ENCODE measurements around the gene MNX1. TPM values are rescaled to one million over a fixed set of nuclear protein-coding genes. Genes with fewer than 3 reads are reported as not detected.

MNX1 gene
- total and polyA plus RNA-seq, 5 donors from 2014 or later, result 0.67 TPM; not detected in 4

GRCh38 chr7:157017149-157017548 lies 6.7 kb upstream of the MNX1 start:
- no peak overlapping the region for H3K27ac Mint-ChIP-seq
- peaks cover 77% of the 10 kb centered on the region for H3K27me3 Mint-ChIP-seq
- Histone ChIP-seq H3K36me3 (ENCODE audit: control insufficient read depth, insufficient read depth, low read length) (no peaks in the 10 kb centered on the region), H3K9me3 (ENCODE audit: control insufficient read depth in 2 of 2, low read length in 2 of 2) (no peaks in the 10 kb centered on the region), H3K4me1 (ENCODE audit: control insufficient read depth, insufficient read depth, low read length, poor library complexity, severe bottlenecking) (peaks cover 15% of the 10 kb centered on the region), H3K27ac (ENCODE audit: insufficient read depth, low read length, poor library complexity, severe bottlenecking) (no peak overlapping the region), H3K4me3 (ENCODE audit: low read depth, low read length) (no peak overlapping the region), H3K27me3 (ENCODE audit: control insufficient read depth, insufficient read depth, low read length) (peaks cover 25% of the 10 kb centered on the region)
- peaks cover 0 to 27% (median 16%) of the 10 kb centered on the region in 4 donors for H3K4me1 Mint-ChIP-seq
- DNase-seq (no peak), ATAC-seq (ENCODE audit: low read depth in 2 of 2) (no peak)
- H3K36me3 Mint-ChIP-seq, result no peaks in the 10 kb centered on the region
- peak overlapping the region in 1 of 4 donors; percentile 10 for H3K4me3 Mint-ChIP-seq
- peaks cover 0 to 2% (median 0%) of the 10 kb centered on the region in 7 donors for H3K9me3 Mint-ChIP-seq

- no peak overlapping the region for H3K27ac Mint-ChIP-seq
Measured at GRCh38 chr7:157016352-157017041, 6.0 kb upstream of the MNX1 start.

GRCh38 chr7:157016024-157016351 lies 5.5 kb upstream of the MNX1 start:
- ATAC-seq (ENCODE audit: low read depth in 2 of 2) (no peak), DNase-seq (no peak)
- Histone ChIP-seq H3K4me3 (ENCODE audit: low read depth, low read length) (no peak overlapping the region), H3K36me3 (ENCODE audit: control insufficient read depth, insufficient read depth, low read length) (no peaks in the 10 kb centered on the region), H3K4me1 (ENCODE audit: control insufficient read depth, insufficient read depth, low read length, poor library complexity, severe bottlenecking) (peaks cover 19% of the 10 kb centered on the region), H3K9me3 (ENCODE audit: control insufficient read depth in 2 of 2, low read length in 2 of 2) (no peaks in the 10 kb centered on the region), H3K27me3 (ENCODE audit: control insufficient read depth, insufficient read depth, low read length) (peaks cover 31% of the 10 kb centered on the region), H3K27ac (ENCODE audit: insufficient read depth, low read length, poor library complexity, severe bottlenecking) (no peak overlapping the region)
- Mint-ChIP-seq H3K27ac (no peak overlapping the region), H3K36me3 (no peaks in the 10 kb centered on the region), H3K27me3 (peaks cover 86% of the 10 kb centered on the region), H3K4me1 (peaks cover 0 to 33% (median 24%) of the 10 kb centered on the region in 4 donors), H3K9me3 (peaks cover 0 to 2% (median 0%) of the 10 kb centered on the region in 7 donors), H3K4me3 (peak overlapping the region in 1 of 4 donors; percentile 29)

More at GRCh38 chr7:157016352-157017041, 6.0 kb upstream of the MNX1 start:
- Histone ChIP-seq H3K27me3 (ENCODE audit: control insufficient read depth, insufficient read depth, low read length) (peaks cover 31% of the 10 kb centered on the region), H3K27ac (ENCODE audit: insufficient read depth, low read length, poor library complexity, severe bottlenecking) (no peak overlapping the region), H3K4me1 (ENCODE audit: control insufficient read depth, insufficient read depth, low read length, poor library complexity, severe bottlenecking) (peaks cover 14% of the 10 kb centered on the region), H3K9me3 (ENCODE audit: control insufficient read depth in 2 of 2, low read length in 2 of 2) (no peaks in the 10 kb centered on the region), H3K36me3 (ENCODE audit: control insufficient read depth, insufficient read depth, low read length) (no peaks in the 10 kb centered on the region), H3K4me3 (ENCODE audit: low read depth, low read length) (no peak overlapping the region)
- ATAC-seq (ENCODE audit: low read depth in 2 of 2) (no peak), DNase-seq (no peak)
- Mint-ChIP-seq H3K9me3 (peaks cover 0 to 2% (median 0%) of the 10 kb centered on the region in 7 donors), H3K4me3 (peak overlapping the region in 1 of 4 donors; percentile 29), H3K4me1 (peaks cover 0 to 31% (median 21%) of the 10 kb centered on the region in 4 donors), H3K27me3 (peaks cover 81% of the 10 kb centered on the region), H3K36me3 (no peaks in the 10 kb centered on the region)

GRCh38 chr7:157014635-157015555 lies 4.4 kb upstream of the MNX1 start:
- no peak for ATAC-seq (ENCODE audit: low read depth in 2 of 2)
- no peaks in the 10 kb centered on the region for H3K36me3 ChIP-seq (ENCODE audit: control insufficient read depth, insufficient read depth, low read length)
- H3K4me1 ChIP-seq (ENCODE audit: control insufficient read depth, insufficient read depth, low read length, poor library complexity, severe bottlenecking), result peaks cover 22% of the 10 kb centered on the region
- peaks cover 79% of the 10 kb centered on the region for H3K27me3 Mint-ChIP-seq
- DNase-seq, result no peak
- H3K4me1 Mint-ChIP-seq, result peaks cover 0 to 28% (median 22%) of the 10 kb centered on the region in 4 donors
- no peaks in the 10 kb centered on the region for H3K36me3 Mint-ChIP-seq
- no peak overlapping the region for H3K27ac ChIP-seq (ENCODE audit: insufficient read depth, low read length, poor library complexity, severe bottlenecking)
- no peak overlapping the region for H3K4me3 ChIP-seq (ENCODE audit: low read depth, low read length)
- H3K9me3 ChIP-seq (ENCODE audit: control insufficient read depth in 2 of 2, low read length in 2 of 2), result no peaks in the 10 kb centered on the region
- H3K9me3 Mint-ChIP-seq, result peaks cover 0 to 2% (median 0%) of the 10 kb centered on the region in 7 donors
- no peak overlapping the region for H3K27ac Mint-ChIP-seq
- H3K4me3 Mint-ChIP-seq, result no peak overlapping the region
- H3K27me3 ChIP-seq (ENCODE audit: control insufficient read depth, insufficient read depth, low read length), result peaks cover 31% of the 10 kb centered on the region

GRCh38 chr7:157013602-157014549 lies 3.4 kb upstream of the MNX1 start:
- no peak for DNase-seq
- H3K4me3 ChIP-seq (ENCODE audit: low read depth, low read length), result no peak overlapping the region
- peaks cover 19% of the 10 kb centered on the region for H3K4me1 ChIP-seq (ENCODE audit: control insufficient read depth, insufficient read depth, low read length, poor library complexity, severe bottlenecking)
- Mint-ChIP-seq H3K36me3 (no peaks in the 10 kb centered on the region), H3K27ac (no peak overlapping the region), H3K4me3 (peak overlapping the region in 1 of 4 donors; percentile 38), H3K27me3 (peaks cover 78% of the 10 kb centered on the region), H3K9me3 (peaks cover 0 to 2% (median 0%) of the 10 kb centered on the region in 7 donors), H3K4me1 (peaks cover 0 to 25% (median 18%) of the 10 kb centered on the region in 4 donors)
- ATAC-seq (ENCODE audit: low read depth in 2 of 2), result no peak
- no peak overlapping the region for H3K27ac ChIP-seq (ENCODE audit: insufficient read depth, low read length, poor library complexity, severe bottlenecking)
- H3K36me3 ChIP-seq (ENCODE audit: control insufficient read depth, insufficient read depth, low read length), result no peaks in the 10 kb centered on the region
- peaks cover 31% of the 10 kb centered on the region for H3K27me3 ChIP-seq (ENCODE audit: control insufficient read depth, insufficient read depth, low read length)
- H3K9me3 ChIP-seq (ENCODE audit: control insufficient read depth in 2 of 2, low read length in 2 of 2), result no peaks in the 10 kb centered on the region

- Mint-ChIP-seq H3K27me3 (peaks cover 78% of the 10 kb centered on the region), H3K9me3 (peaks cover 0 to 2% (median 0%) of the 10 kb centered on the region in 7 donors), H3K36me3 (no peaks in the 10 kb centered on the region), H3K4me3 (peak overlapping the region in 1 of 4 donors; percentile 38), H3K27ac (no peak overlapping the region), H3K4me1 (peaks cover 0 to 23% (median 16%) of the 10 kb centered on the region in 4 donors)
- H3K4me1 ChIP-seq (ENCODE audit: control insufficient read depth, insufficient read depth, low read length, poor library complexity, severe bottlenecking), result peaks cover 19% of the 10 kb centered on the region
- no peak for DNase-seq
- no peak for ATAC-seq (ENCODE audit: low read depth in 2 of 2)
- H3K36me3 ChIP-seq (ENCODE audit: control insufficient read depth, insufficient read depth, low read length), result no peaks in the 10 kb centered on the region
- H3K4me3 ChIP-seq (ENCODE audit: low read depth, low read length), result no peak overlapping the region
- H3K9me3 ChIP-seq (ENCODE audit: control insufficient read depth in 2 of 2, low read length in 2 of 2), result no peaks in the 10 kb centered on the region
- H3K27ac ChIP-seq (ENCODE audit: insufficient read depth, low read length, poor library complexity, severe bottlenecking), result no peak overlapping the region
- H3K27me3 ChIP-seq (ENCODE audit: control insufficient read depth, insufficient read depth, low read length), result peaks cover 28% of the 10 kb centered on the region
Measured at GRCh38 chr7:157013101-157013500, 2.6 kb upstream of the MNX1 start.

GRCh38 chr7:157012113-157012547 lies 1.7 kb upstream of the MNX1 start:
- Mint-ChIP-seq H3K36me3 (no peaks in the 10 kb centered on the region), H3K27me3 (peaks cover 81% of the 10 kb centered on the region), H3K4me1 (peaks cover 0 to 23% (median 15%) of the 10 kb centered on the region in 4 donors), H3K4me3 (peak overlapping the region; percentile 31 to 87 (median 50)), H3K27ac (peak overlapping the region in 1 of 3 donors; percentile 48), H3K9me3 (peaks cover 0 to 2% (median 0%) of the 10 kb centered on the region in 7 donors)
- no peak for ATAC-seq (ENCODE audit: low read depth in 2 of 2)
- Histone ChIP-seq H3K36me3 (ENCODE audit: control insufficient read depth, insufficient read depth, low read length) (no peaks in the 10 kb centered on the region), H3K27me3 (ENCODE audit: control insufficient read depth, insufficient read depth, low read length) (peaks cover 35% of the 10 kb centered on the region), H3K27ac (ENCODE audit: insufficient read depth, low read length, poor library complexity, severe bottlenecking) (no peak overlapping the region), H3K9me3 (ENCODE audit: control insufficient read depth in 2 of 2, low read length in 2 of 2) (no peaks in the 10 kb centered on the region), H3K4me3 (ENCODE audit: low read depth, low read length) (no peak overlapping the region), H3K4me1 (ENCODE audit: control insufficient read depth, insufficient read depth, low read length, poor library complexity, severe bottlenecking) (peaks cover 19% of the 10 kb centered on the region)
- no peak for DNase-seq

All from CD4-positive, CD25-positive, alpha-beta regulatory T cell (primary cell).